Measurements from ENCODE around the gene LRRC47. TPM values are rescaled to one million over a fixed set of nuclear protein-coding genes. Genes with fewer than 3 reads are reported as not detected.

Gene LRRC47
- total RNA-seq, 1 donor from 2014 or later = 57.0 TPM

DNA sequence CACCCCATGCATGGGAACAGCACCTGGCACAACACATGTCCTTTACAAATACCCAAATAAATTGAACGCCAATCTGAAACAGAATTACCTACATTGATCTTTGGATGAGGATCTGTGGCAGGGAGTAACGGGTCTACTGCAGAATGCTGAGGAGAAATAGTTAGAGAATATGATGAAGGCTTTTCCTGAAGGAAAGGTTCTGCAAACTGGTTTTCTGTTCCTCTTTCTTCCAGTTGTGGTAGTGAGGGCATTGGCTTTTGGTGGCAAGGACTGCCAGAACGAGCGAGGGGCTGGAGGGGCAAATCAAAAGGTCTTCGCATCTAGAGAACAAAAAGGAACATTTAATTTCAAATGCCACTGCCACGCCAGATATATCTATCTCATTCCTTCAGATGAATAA, 40.9 kb upstream of the LRRC47 start:
- H3K27me3 Mint-ChIP-seq = no peaks in the 10 kb centered on the region
- H3K4me1 Mint-ChIP-seq (ENCODE audit: low read depth) = no peaks in the 10 kb centered on the region
- TF ChIP-seq, protein P1, sequence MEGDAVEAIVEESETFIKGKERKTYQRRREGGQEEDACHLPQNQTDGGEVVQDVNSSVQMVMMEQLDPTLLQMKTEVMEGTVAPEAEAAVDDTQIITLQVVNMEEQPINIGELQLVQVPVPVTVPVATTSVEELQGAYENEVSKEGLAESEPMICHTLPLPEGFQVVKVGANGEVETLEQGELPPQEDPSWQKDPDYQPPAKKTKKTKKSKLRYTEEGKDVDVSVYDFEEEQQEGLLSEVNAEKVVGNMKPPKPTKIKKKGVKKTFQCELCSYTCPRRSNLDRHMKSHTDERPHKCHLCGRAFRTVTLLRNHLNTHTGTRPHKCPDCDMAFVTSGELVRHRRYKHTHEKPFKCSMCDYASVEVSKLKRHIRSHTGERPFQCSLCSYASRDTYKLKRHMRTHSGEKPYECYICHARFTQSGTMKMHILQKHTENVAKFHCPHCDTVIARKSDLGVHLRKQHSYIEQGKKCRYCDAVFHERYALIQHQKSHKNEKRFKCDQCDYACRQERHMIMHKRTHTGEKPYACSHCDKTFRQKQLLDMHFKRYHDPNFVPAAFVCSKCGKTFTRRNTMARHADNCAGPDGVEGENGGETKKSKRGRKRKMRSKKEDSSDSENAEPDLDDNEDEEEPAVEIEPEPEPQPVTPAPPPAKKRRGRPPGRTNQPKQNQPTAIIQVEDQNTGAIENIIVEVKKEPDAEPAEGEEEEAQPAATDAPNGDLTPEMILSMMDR (IDR thresholded peaks at IDR 0.05; ENCODE audit: unreplicated experiment) = no peak
- H3K4me3 Mint-ChIP-seq (ENCODE audit: low read depth) = no peak overlapping the region
- H3K9me3 Mint-ChIP-seq (ENCODE audit: low read depth) = no peaks in the 10 kb centered on the region
- no peak for DNase-seq (ENCODE audit: low spot score, unreplicated experiment)
- H3K27ac Mint-ChIP-seq = no peak overlapping the region
- H3K36me3 Mint-ChIP-seq (ENCODE audit: insufficient read depth) = peaks cover 42% of the 10 kb centered on the region

DNA sequence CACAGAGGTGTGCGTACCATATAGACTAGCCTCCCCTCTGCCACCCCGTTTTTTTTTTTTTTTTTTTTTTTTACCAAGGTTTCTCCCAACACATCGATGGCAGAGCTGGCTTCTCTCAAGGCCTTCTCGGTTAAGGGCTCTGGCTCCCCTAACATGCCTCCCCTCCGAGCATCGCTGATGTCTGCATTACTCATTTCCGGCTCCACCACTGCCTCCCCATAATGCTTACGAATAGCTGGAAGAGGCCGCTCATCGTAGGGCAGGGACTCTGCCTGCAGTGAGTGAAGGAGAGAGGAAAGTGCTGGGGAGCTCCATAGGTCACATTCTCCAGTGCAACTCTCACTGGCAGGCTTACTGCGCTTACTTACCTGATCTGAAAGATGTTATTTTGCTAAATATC, 40.1 kb upstream of the LRRC47 start:
- no peaks in the 10 kb centered on the region for H3K27me3 Mint-ChIP-seq
- H3K36me3 Mint-ChIP-seq (ENCODE audit: insufficient read depth) = peaks cover 45% of the 10 kb centered on the region
- TF ChIP-seq, protein P1 (IDR thresholded peaks at IDR 0.05; ENCODE audit: unreplicated experiment) = no peak
- H3K4me3 Mint-ChIP-seq (ENCODE audit: low read depth) = no peak overlapping the region
- H3K27ac Mint-ChIP-seq = no peak overlapping the region
- no peak for DNase-seq (ENCODE audit: low spot score, unreplicated experiment)
- H3K9me3 Mint-ChIP-seq (ENCODE audit: low read depth) = no peaks in the 10 kb centered on the region
- H3K4me1 Mint-ChIP-seq (ENCODE audit: low read depth) = no peaks in the 10 kb centered on the region

DNA sequence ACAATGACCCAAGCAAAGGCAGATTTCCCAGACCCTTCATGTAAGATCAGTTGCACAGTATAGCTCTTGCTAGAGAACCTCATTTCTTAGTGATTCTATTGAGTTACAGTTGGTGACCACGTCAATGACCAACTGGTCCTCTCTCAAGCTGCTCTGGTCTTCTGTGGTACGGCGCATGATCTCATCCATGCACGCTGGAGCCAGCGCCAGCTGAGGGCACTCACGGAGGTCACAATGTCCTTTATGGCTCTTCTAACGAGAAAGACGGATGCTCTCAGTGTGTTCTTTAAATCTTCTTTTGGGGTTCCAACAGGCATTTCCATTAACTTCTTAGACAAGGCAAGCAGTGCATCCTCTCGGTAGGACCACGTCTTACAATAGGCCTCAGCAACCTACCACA, 38.4 kb upstream of the LRRC47 start:
- Mint-ChIP-seq H3K4me1 (ENCODE audit: low read depth) (no peaks in the 10 kb centered on the region), H3K4me3 (ENCODE audit: low read depth) (no peak overlapping the region), H3K27me3 (no peaks in the 10 kb centered on the region), H3K36me3 (ENCODE audit: insufficient read depth) (peaks cover 41% of the 10 kb centered on the region), H3K27ac (no peak overlapping the region), H3K9me3 (ENCODE audit: low read depth) (no peaks in the 10 kb centered on the region)
- TF ChIP-seq, protein P1 (IDR thresholded peaks at IDR 0.05; ENCODE audit: unreplicated experiment) = no peak
- no peak for DNase-seq (ENCODE audit: low spot score, unreplicated experiment)

DNA sequence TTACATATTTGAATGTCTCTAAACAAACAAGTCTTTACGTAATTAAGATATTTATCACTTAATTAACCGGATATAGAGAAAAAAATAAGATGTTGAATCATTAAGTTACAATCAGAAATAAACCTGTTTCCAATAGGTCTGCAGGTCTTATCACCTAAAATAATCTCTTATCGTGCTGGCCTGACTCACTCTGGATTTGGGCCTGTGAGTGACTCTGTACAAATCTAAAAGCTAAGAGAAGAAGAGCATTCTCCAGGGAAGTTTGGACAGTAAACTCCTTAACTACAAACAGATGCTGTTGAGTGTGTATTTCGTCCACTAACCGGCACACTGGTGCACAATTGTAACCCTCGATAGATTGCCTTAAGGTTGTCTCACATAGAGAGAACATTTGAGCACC, 35.4 kb upstream of the LRRC47 start:
- Mint-ChIP-seq H3K4me3 (ENCODE audit: low read depth) (no peak overlapping the region), H3K9me3 (ENCODE audit: low read depth) (no peaks in the 10 kb centered on the region), H3K27ac (no peak overlapping the region), H3K36me3 (ENCODE audit: insufficient read depth) (peaks cover 20% of the 10 kb centered on the region), H3K27me3 (no peaks in the 10 kb centered on the region), H3K4me1 (ENCODE audit: low read depth) (no peaks in the 10 kb centered on the region)
- DNase-seq (ENCODE audit: low spot score, unreplicated experiment) = no peak
- TF ChIP-seq, protein P1 (IDR thresholded peaks at IDR 0.05; ENCODE audit: unreplicated experiment) = no peak

DNA sequence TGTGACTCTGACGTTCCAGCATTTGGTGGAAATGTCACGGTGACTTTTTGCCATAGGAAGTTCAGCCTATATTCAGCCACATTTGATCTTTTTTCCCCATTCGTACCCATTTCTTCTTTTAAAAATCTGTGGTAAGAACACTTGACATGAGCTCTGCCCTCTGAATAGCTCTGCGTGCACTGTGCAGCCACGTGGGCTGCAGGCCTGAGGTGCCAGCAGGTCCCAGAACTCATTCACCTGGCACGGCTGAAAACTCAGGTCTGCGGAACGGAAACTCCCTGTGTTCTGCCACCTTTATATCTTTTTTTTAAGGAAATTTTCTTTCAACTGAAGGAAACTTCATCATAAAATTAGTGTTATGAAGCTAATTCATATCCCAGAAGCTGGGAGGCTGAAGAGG, 32.1 kb upstream of the LRRC47 start:
- no peak overlapping the region for H3K27ac Mint-ChIP-seq
- DNase-seq (ENCODE audit: low spot score, unreplicated experiment) = no peak
- no peaks in the 10 kb centered on the region for H3K4me1 Mint-ChIP-seq (ENCODE audit: low read depth)
- H3K27me3 Mint-ChIP-seq = no peaks in the 10 kb centered on the region
- H3K36me3 Mint-ChIP-seq (ENCODE audit: insufficient read depth) = peaks cover 20% of the 10 kb centered on the region
- H3K4me3 Mint-ChIP-seq (ENCODE audit: low read depth) = no peak overlapping the region
- TF ChIP-seq, protein P1 (IDR thresholded peaks at IDR 0.05; ENCODE audit: unreplicated experiment) = no peak
- no peaks in the 10 kb centered on the region for H3K9me3 Mint-ChIP-seq (ENCODE audit: low read depth)
